OCI-LY7 (cell line): ENCODE results near the gene TRMT11.

Experiments
- EZH2phosphoT487 ChIP-seq: fragments of 200-600 bp; sonication (generic); IDR thresholded peaks from 2 replicates; pipeline ENCODE4 v1.6.1; 2018; ENCODE audit warnings: low read depth, borderline replicate concordance, mild to moderate bottlenecking, mixed run types, antibody characterized with exemption, low read length, moderate library complexity, mixed read lengths
- TF ChIP-seq, protein P1 (sequence below): fragments of 200-600 bp; sonication (generic); conservative IDR thresholded peaks from 2 replicates; pipeline ENCODE4 v1.5.1; 2014; ENCODE audit warnings: mild to moderate bottlenecking, antibody characterized with exemption, low read length, moderate library complexity, mixed read lengths

DNA sequence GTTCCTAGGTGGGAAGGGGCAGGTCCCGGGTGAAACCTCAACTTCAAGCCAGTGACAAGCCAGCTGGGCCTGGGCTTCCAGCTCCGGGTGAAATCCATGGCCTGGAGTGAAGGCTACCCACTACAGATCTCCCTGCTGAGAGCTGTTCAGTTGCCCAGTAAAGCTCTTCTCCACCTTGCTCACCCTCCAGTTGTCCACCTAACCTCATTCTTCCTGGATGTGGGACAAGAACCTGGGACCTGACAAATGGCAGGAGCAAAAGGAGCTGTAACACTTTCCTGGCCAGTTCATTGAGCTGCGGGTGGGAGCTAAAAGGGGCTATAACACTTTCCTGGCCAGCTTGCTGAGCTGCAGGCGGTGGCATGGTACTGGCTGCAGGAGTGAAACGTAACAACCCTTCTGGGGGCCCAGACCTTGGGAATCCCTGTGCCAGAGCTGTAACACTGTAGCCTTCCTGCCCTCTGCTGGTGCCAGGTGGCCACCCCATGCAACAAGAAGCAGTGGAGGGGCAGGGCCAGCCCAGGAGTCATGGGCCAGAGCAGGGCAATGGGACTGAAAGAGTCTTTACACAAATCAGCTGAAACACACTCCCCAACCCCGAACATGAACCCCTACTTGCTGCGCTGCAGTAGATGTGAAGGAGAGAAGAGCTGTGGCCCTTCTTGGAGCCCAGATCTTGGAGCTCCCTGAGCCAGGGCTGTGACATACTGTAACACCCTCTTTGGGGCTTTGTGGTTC, 33.4 kb upstream of the TRMT11 start:
- TF ChIP-seq, protein P1, sequence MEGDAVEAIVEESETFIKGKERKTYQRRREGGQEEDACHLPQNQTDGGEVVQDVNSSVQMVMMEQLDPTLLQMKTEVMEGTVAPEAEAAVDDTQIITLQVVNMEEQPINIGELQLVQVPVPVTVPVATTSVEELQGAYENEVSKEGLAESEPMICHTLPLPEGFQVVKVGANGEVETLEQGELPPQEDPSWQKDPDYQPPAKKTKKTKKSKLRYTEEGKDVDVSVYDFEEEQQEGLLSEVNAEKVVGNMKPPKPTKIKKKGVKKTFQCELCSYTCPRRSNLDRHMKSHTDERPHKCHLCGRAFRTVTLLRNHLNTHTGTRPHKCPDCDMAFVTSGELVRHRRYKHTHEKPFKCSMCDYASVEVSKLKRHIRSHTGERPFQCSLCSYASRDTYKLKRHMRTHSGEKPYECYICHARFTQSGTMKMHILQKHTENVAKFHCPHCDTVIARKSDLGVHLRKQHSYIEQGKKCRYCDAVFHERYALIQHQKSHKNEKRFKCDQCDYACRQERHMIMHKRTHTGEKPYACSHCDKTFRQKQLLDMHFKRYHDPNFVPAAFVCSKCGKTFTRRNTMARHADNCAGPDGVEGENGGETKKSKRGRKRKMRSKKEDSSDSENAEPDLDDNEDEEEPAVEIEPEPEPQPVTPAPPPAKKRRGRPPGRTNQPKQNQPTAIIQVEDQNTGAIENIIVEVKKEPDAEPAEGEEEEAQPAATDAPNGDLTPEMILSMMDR: 0 out of 2 replicates have a peak, but pooled peaks have one; percentile 23
- no peak for TF ChIP-seq EZH2phosphoT487
